GM06990 (cell line): Measurements from ENCODE around the gene NLRP1.

ENCODE experiments used
- DNase-seq: peaks from one replicate; pipeline ENCODE4 v3.0.0-alpha.2; 2011; ENCODE audit not compliant: insufficient read length; ENCODE audit errors: extremely low read depth
- H3K27me3 ChIP-seq: replicated peaks from 2 replicates; pipeline ENCODE4 v1.6.0; 2011; ENCODE audit warnings: low read length; ENCODE audit not compliant: control insufficient read depth, insufficient read depth
- H3K36me3 ChIP-seq: 2 replicates; pipeline ENCODE4 v1.5.1; 2011; ENCODE audit warnings: low read length; ENCODE audit not compliant: control insufficient read depth, insufficient read depth
- H3K4me3 ChIP-seq: replicated peaks from 2 replicates; pipeline ENCODE4 v1.5.1; 2011; ENCODE audit warnings: low read depth, mild to moderate bottlenecking, control low read depth, low read length
- TF ChIP-seq, protein P1 (sequence below): IDR thresholded peaks from 2 replicates; pipeline ENCODE4 v1.5.1; 2011; ENCODE audit warnings: low read length, control low read depth, mild to moderate bottlenecking, inconsistent platforms; ENCODE audit not compliant: insufficient read depth, poor library complexity, severe bottlenecking

Gene NLRP1

DNA sequence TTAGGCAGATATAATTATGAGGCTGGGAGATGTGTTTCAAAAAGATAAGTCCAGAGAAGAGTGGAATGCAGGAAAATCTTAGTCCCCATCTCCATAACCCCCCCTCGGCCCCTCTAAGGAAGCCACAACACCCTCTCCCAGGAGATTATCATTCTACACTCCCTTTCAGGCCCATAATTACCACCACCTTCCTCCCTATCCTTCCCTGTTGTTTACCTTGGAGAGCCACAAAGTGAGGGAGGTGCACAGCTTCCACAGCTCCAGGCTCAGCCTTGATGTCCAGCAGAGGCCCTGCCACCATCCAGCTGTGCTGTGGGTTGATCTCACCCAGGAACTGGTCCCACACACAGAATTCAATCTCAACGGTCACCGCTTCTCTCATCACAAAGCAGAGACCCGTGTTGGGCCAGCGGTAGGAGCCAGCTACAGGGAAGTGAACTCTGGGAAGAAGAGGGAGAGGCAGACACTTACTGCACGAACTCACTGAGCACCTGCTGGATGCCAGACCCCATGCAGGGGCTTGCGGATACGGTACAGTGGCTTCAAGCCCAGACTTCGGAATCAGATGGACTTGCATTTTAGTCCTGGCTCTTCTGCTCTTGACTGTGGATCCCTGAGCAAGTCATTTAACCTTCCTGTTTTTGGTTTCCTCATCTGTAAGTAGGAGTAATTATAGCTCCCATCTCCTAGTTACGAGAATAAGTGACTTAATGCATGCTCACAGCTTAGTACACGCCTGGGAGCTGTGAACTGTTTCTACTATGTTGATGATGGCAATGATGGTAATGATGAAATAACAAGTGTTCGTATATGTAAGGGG, 53.8 kb downstream of the NLRP1 start:
- peaks cover 13% of the 10 kb centered on the region for H3K36me3 ChIP-seq
- TF ChIP-seq, protein P1, sequence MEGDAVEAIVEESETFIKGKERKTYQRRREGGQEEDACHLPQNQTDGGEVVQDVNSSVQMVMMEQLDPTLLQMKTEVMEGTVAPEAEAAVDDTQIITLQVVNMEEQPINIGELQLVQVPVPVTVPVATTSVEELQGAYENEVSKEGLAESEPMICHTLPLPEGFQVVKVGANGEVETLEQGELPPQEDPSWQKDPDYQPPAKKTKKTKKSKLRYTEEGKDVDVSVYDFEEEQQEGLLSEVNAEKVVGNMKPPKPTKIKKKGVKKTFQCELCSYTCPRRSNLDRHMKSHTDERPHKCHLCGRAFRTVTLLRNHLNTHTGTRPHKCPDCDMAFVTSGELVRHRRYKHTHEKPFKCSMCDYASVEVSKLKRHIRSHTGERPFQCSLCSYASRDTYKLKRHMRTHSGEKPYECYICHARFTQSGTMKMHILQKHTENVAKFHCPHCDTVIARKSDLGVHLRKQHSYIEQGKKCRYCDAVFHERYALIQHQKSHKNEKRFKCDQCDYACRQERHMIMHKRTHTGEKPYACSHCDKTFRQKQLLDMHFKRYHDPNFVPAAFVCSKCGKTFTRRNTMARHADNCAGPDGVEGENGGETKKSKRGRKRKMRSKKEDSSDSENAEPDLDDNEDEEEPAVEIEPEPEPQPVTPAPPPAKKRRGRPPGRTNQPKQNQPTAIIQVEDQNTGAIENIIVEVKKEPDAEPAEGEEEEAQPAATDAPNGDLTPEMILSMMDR: no peak
- H3K27me3 ChIP-seq: no peaks in the 10 kb centered on the region
- no peak overlapping the region for H3K4me3 ChIP-seq
- DNase-seq: no peak

GRCh38 chr17:5527601-5528250, 56.6 kb downstream of the NLRP1 start:
- Histone ChIP-seq H3K27me3 (no peaks in the 10 kb centered on the region), H3K36me3 (peaks cover 13% of the 10 kb centered on the region), H3K4me3 (no peak overlapping the region)
- TF ChIP-seq, protein P1: no peak
- no peak for DNase-seq

DNA sequence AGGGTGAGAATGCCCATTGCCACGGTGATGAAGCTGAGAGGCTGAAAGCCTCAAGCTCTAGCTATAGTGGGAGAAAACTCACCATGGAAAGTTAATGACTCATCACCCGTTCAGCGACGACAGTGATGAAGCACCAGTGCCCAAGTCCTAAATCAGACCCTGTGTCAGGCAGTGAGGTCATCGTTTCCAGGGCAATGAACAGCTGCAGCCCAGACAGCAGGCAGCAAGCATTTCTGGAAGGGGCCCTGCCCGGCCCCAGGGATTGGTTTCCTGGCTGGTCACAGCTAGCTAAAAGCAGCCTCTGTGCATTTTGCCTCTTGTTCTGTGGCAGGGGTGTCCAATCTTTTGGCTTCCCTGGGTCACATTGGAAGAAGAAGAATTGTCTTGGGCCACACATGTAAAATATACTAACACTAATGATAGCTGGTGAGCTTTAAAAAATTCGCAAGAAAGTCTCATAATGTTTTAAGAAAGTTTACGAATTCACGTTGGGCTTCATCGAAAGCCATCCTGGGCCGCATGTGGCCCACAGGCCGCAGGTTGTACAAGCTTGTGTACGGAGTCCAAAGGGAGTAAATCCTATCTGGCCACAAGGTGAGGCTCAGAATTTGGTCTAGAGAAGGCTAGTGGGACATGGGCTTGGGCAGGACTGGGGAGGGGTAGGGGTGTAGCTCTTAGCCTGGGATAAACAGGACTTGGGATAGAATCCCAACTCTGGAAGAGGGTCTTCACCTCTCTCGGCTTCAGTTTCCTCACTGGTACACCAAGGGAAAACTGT, 57.3 kb downstream of the NLRP1 start:
- H3K27me3 ChIP-seq: no peaks in the 10 kb centered on the region
- TF ChIP-seq, protein P1: no peak
- H3K4me3 ChIP-seq: no peak overlapping the region
- H3K36me3 ChIP-seq: peaks cover 13% of the 10 kb centered on the region
- DNase-seq: no peak

DNA sequence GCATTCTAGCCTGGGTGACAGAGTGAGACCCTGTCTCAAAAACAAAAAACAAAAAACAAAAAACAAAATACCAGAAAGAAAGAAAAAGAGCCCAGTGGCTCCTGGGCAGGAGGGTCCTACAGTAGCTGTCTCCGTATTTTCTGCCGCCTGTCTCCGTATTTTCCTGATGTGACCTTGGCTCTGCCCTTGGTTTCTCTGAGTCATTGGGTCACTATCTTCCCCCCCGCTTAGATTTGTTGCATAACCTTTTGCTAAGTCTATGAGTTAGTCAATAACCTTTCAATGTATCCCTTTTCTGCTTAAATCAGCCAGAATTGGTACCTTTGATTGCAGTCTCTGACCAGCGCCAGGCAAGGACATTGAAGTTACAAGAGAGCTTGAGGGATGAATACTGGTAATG, 61.1 kb downstream of the NLRP1 start:
- TF ChIP-seq, protein P1: no peak
- no peaks in the 10 kb centered on the region for H3K27me3 ChIP-seq
- no peak for DNase-seq
- H3K36me3 ChIP-seq: peaks cover 13% of the 10 kb centered on the region
- H3K4me3 ChIP-seq: no peak overlapping the region

DNA sequence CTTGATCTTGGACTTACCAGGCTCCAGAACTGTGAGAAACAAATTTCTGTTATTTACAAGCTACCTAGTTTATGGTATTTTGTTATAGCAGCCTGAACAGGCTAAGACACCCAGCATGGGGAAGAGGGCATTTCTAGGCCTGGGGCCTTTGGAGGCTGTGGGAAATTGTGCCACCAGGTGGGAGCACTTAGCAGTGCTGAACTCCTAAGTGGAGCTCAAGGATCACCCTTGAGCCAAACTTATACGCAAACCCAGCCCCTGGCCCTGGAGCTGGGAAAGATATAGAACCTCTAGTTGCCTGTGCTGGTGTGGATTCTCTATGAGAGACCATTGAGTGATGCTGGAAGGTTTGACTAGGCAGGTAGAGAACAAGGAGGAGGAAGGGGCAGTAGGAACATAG, 61.8 kb downstream of the NLRP1 start:
- H3K4me3 ChIP-seq: no peak overlapping the region
- no peaks in the 10 kb centered on the region for H3K27me3 ChIP-seq
- H3K36me3 ChIP-seq: peaks cover 15% of the 10 kb centered on the region
- no peak for DNase-seq
- TF ChIP-seq, protein P1: no peak
